ENCODE measurements around the gene C10orf62. TPM values are rescaled to one million over a fixed set of nuclear protein-coding genes. Genes with fewer than 3 reads are reported as not detected.
A peak's percentile ranks its signal among the peaks of the same experiment; 100 is the strongest.

Gene C10orf62
- total RNA-seq, 8 experiments from 2014 or later: 0.17 to 2.6 (median 0.31) TPM; not detected in 3

DNA sequence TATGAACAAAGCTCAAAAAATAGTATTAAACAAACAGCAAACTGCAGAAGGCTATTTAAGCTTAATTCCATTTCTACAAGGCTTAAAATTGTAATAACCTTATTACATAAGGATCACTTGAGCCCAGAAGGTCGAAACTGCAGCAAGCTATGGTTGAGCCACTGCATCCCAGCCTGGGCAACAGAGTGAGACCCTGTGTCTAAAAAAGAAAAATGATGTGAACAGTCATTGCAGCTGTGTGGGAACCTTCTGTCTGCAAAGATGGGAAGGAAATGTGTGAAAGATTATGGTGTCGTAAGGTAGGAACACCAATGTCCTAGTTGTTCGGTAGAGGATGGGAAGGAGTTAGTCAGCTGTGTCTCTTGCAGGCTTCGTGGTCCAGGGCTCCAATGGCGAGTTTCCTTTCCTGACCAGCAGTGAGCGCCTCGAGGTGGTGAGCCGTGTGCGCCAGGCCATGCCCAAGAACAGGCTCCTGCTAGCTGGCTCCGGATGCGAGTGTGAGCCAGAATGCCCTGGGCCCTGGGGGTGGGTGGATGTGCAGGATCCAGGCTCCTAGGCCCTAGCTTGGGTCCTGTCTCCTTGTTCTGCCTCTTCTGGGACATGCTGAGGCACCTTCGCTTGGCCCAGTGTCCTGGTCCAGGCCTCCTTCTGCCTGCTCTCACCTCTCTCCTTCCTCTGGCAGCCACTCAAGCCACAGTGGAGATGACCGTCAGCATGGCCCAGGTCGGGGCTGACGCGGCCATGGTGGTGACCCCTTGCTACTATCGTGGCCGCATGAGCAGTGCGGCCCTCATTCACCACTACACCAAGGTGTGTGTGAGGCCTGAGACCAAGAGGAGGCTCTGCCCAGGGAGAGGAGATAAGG lies 9.1 kb downstream of the C10orf62 start:
- no peak for ATAC-seq (replicated peaks in 6 of 8)
- Histone ChIP-seq H3K4me1 (replicated peaks in 1 of 2) (no peaks in the 10 kb centered on the region), H3K4me3 (no peak overlapping the region), H3K27ac (no peak overlapping the region)
- in situ Hi-C loops (cut with MboI; ENCODE audit: low pct_unique_long_range_greater_than_20kb in 2 of 9, low sequenced_read_pairs in 9 of 9, unreplicated experiment in 9 of 9): no loop called here
- WGBS, 10 experiments: 57 to 100% (median 100%) methylated on average over 1 to 6 of the region's 19 CpGs; no CpG with 5 or more reads in 3 of the 10 experiments

DNA sequence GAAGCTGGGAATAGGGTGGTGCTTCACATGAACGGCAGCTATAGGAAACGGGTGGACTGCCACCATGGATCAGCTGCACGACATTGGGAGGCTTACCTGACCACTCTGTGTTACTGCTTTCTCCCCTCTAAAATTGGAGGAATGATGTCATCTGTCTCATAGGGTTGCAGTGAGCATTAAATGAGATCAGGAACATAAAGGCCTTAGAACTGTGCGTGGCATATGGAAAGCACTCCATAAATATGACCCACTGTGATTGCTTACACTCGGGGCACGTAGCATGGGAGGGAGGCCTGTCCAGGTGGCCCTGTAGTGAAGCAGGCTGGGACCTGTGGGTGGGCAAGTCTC lies 9.7 kb downstream of the C10orf62 start:
- Histone ChIP-seq H3K27ac (no peak overlapping the region), H3K4me1 (replicated peaks in 1 of 2) (no peaks in the 10 kb centered on the region), H3K4me3 (no peak overlapping the region)
- WGBS, 10 experiments: 89 to 94% (median 89%) methylated on average over 3 of the region's 6 CpGs; no CpG with 5 or more reads in 7 of the 10 experiments
- in situ Hi-C loops (cut with MboI; ENCODE audit: low pct_unique_long_range_greater_than_20kb in 2 of 9, low sequenced_read_pairs in 9 of 9, unreplicated experiment in 9 of 9): no loop called here
- ATAC-seq (replicated peaks in 6 of 8): no peak

DNA sequence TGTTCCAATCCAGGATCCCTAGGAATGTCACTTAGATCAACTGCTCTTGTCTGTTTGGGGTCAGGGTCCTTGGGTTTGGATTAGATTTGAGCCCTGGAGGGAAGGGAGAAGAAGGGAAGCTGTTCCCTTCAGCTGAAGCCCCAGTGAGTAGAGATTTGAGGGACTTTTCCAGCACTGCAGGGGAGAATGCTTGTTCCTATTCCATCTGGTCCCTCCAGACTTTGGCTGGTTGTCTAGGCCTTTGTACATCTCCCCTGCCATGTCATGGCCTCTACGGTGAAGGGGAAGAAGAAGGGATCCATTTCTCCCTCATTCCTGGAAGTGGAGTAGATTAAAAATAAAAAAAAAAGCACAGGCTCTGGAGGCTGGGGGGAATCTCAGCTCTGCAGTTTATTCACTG lies 11.1 kb downstream of the C10orf62 start:
- in situ Hi-C loops (cut with MboI; ENCODE audit: low pct_unique_long_range_greater_than_20kb in 2 of 9, low sequenced_read_pairs in 9 of 9, unreplicated experiment in 9 of 9): no loop called here
- no peak for ATAC-seq (replicated peaks in 6 of 8)
- WGBS, 10 experiments: 43 to 100% (median 90%) methylated on average over 1 of the region's 1 CpG; no CpG with 5 or more reads in 6 of the 10 experiments
- Histone ChIP-seq H3K27ac (no peak overlapping the region), H3K4me1 (replicated peaks in 1 of 2) (no peaks in the 10 kb centered on the region), H3K4me3 (no peak overlapping the region)

DNA sequence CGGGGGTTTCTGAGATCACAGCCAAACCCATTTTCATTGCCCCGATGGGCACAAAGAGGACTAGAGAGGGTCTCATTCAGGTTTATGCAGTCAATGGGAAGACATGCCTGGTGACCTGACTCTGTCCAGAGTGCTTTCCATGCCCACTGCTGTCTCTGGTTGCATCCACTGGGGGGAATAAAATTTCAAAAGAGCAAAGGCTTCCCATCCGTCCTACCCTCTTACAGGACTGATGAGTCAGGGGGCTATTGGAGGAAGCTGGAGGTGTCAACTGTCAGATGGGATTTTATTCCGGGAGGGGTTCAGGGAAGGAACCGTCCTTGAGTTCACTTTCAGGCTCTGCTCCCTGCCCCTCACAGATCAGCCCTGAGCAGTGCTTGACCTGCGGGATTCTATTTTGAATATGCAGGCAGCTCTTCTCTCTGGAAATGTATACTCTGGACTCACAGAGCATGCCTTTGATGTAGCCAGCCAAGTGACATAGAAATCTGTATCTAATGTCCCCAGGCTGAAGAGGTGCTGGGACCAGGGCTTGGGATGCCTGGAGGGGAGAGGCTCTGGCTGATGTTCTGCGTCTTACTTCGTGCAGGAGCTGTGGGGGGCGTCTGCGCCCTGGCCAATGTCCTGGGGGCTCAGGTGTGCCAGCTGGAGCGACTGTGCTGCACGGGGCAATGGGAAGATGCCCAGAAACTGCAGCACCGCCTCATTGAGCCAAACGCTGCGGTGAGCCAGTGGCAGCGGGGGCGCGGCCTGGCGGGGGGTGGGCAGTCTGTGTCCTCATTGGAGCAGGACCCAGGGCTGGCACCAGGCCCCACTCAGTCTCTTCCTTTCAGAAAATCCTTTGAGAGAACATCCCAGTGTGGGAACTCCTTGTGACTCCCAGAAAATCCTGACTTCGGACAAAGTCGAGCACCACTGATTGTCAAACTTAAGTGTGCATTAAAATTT lies 12.0 kb downstream of the C10orf62 start:
- in situ Hi-C loops (cut with MboI; ENCODE audit: low pct_unique_long_range_greater_than_20kb in 2 of 9, low sequenced_read_pairs in 9 of 9, unreplicated experiment in 9 of 9): no loop called here
- peak in 3 of 8 experiments; percentile 16 to 80 (median 34) for ATAC-seq (replicated peaks in 6 of 8)
- 45 to 100% (median 80%) methylated on average over 1 to 8 of the region's 21 CpGs for WGBS, 10 experiments
- Histone ChIP-seq H3K4me3 (no peak overlapping the region), H3K4me1 (replicated peaks in 1 of 2) (no peaks in the 10 kb centered on the region), H3K27ac (no peak overlapping the region)

DNA sequence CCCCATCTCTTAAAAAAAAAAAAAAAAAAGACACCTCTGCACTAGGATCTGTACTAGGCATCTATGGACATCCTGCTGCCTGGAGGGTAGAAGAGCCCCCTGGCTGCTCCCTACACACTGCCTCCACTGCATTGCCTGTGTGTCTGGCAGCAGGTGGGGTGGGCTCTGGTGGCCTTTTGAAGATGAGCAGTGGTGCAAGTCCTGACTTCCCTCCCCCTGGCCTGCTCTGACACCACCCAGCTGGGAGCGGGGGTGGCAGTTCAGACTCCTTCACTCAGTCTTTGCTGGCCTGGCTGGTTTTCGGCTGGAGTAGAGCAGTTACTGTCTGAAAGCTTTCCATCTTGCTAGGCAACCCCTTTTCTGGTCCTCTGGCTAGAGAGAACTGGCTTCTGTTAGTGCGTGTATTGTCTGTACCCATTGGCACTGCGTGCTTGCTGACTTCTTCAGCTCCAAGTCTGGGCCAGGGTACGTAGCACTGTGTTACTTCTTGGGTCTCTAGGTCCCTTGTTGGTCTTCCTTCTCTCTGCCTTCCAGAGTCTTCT lies 17.6 kb downstream of the C10orf62 start:
- Histone ChIP-seq H3K27ac (no peak overlapping the region), H3K4me1 (replicated peaks in 1 of 2) (no peaks in the 10 kb centered on the region), H3K4me3 (no peak overlapping the region)
- 77 to 100% (median 84%) methylated on average over 1 to 5 of the region's 5 CpGs; no CpG with 5 or more reads in 4 of the 10 experiments for WGBS, 10 experiments
- in situ Hi-C loops (cut with MboI; ENCODE audit: low pct_unique_long_range_greater_than_20kb in 2 of 9, low sequenced_read_pairs in 9 of 9, unreplicated experiment in 9 of 9): no loop called here
- ATAC-seq (replicated peaks in 6 of 8): peak in 5 of 8 experiments; percentile 59 to 96 (median 82)

DNA sequence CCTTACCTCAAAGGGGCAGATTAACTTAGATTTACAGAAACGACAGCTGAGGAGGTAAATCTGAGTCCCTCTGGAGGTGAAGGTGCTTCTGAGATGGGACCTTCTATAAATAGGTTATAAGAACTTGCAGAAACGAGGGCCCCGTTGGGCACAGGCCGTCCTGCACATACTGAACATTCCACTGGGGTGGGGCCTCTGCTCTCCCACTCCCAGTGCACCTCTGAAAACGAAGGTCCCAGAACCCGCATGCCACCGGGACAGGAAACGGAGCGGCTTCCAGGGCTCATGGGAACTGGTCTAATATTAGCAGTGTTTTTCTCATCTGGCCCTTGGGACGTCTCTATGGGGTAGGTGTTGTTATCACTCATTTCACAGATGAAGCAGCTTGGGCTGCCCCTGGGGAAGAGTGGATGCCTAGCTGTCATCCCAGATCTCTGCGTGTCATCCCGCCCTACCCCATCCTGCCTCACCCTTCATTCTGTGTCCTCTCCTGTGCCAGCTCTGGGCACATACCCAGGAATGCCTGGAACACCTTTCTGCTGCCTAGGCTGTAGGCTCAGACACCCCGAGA lies 19.6 kb downstream of the C10orf62 start:
- 33 to 100% (median 92%) methylated on average over 1 to 10 of the region's 13 CpGs; no CpG with 5 or more reads in 4 of the 10 experiments for WGBS, 10 experiments
- H3K4me1 ChIP-seq (replicated peaks in 1 of 2): no peaks in the 10 kb centered on the region
- ATAC-seq (replicated peaks in 6 of 8): no peak
- H3K4me3 ChIP-seq: no peak overlapping the region
- in situ Hi-C loops (cut with MboI; ENCODE audit: low pct_unique_long_range_greater_than_20kb in 2 of 9, low sequenced_read_pairs in 9 of 9, unreplicated experiment in 9 of 9): no loop called here
- H3K27ac ChIP-seq: no peak overlapping the region

DNA sequence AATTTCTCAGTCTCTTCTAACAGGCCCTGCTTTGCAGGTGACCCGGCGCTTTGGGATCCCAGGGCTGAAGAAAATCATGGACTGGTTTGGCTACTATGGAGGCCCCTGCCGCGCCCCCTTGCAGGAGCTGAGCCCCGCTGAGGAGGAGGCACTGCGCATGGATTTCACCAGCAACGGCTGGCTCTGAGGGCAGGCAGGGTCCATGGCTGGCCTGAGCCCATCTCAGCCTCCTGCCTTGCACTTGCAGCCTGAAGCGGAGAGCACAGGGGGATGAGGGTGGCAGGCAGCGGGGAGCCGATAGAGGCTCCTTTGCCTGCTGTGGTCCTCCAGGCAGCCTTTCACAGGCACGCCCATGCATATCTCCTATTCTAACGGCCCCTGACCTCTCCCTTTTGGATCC lies 22.0 kb downstream of the C10orf62 start:
- H3K4me1 ChIP-seq (replicated peaks in 1 of 2): no peaks in the 10 kb centered on the region
- in situ Hi-C loops (cut with MboI; ENCODE audit: low pct_unique_long_range_greater_than_20kb in 2 of 9, low sequenced_read_pairs in 9 of 9, unreplicated experiment in 9 of 9): no loop called here
- 80 to 100% (median 90%) methylated on average over 1 to 10 of the region's 12 CpGs; no CpG with 5 or more reads in 6 of the 10 experiments for WGBS, 10 experiments
- H3K4me3 ChIP-seq: no peak overlapping the region
- no peak for ATAC-seq (replicated peaks in 6 of 8)
- no peak overlapping the region for H3K27ac ChIP-seq

DNA sequence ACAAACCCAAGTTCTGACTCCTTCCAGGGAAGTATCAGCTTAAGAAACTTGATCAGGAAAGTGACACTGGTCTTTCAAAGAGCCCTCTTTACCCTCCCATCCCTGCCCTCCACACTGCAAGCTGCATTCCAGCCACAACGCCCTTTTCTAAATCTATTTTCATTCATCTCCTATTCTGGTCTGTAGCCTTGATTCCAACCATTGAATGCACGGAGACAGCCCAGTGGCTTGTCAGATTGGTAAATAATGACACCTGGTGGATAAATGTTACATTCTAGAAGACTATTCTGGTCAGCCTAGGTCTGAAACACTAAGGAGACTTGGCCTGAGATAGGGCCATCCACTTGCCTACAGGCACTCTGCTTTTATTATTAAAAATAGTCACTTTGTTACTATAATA lies 22.9 kb downstream of the C10orf62 start:
- no peaks in the 10 kb centered on the region for H3K4me1 ChIP-seq (replicated peaks in 1 of 2)
- WGBS, 10 experiments: 0 to 63% (median 23%) methylated on average over 1 to 2 of the region's 2 CpGs; no CpG with 5 or more reads in 4 of the 10 experiments
- H3K4me3 ChIP-seq: no peak overlapping the region
- ATAC-seq (replicated peaks in 6 of 8): peak in 6 of 8 experiments; percentile 40 to 100 (median 90)
- H3K27ac ChIP-seq: no peak overlapping the region
- in situ Hi-C loops (cut with MboI; ENCODE audit: low pct_unique_long_range_greater_than_20kb in 2 of 9, low sequenced_read_pairs in 9 of 9, unreplicated experiment in 9 of 9): no loop called here

DNA sequence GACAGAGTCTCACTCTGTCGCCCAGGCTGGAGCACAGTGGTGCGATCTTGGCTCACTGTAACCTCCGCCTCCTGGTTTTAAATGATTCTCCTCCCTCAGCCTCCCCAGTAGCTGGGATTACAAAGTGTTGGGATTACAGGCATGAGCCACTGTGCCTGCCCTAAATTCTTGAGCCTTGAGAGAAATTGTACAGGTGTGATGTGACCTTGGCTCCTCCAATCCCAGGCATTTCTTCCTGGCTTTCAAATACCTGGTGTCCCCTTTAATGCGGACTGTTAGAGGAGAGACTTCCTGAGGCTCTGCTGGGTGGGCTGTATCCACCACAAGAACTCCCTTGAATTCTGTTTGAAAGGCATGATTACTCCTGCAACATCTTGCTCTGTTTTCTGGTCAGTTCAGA lies 28.8 kb downstream of the C10orf62 start:
- Histone ChIP-seq H3K4me1 (replicated peaks in 1 of 2) (no peaks in the 10 kb centered on the region), H3K4me3 (no peak overlapping the region), H3K27ac (no peak overlapping the region)
- WGBS, 10 experiments: 90 to 100% (median 100%) methylated on average over 1 to 3 of the region's 4 CpGs; no CpG with 5 or more reads in 3 of the 10 experiments
- in situ Hi-C loops (cut with MboI; ENCODE audit: low pct_unique_long_range_greater_than_20kb in 2 of 9, low sequenced_read_pairs in 9 of 9, unreplicated experiment in 9 of 9): no loop called here
- no peak for ATAC-seq (replicated peaks in 6 of 8)

DNA sequence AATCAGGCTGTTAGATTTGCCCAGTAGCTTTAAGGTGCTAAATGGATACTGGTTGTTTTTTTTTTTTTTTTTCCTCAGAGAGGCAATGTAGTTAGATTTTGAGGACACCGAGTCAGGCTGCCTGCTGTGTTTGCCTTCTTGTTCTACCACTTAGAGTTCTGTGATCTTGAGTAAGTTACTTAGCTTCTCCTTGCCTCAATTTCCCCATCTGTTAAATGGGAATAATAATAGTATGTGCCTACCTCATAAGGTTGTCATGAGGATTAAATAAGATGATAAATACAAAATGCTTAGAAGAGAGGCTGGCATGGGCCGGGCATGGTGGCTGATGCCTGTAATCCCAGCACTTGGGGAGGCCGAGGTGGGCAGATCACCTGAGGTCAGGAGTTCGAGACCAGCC lies 29.2 kb downstream of the C10orf62 start:
- in situ Hi-C loops (cut with MboI; ENCODE audit: low pct_unique_long_range_greater_than_20kb in 2 of 9, low sequenced_read_pairs in 9 of 9, unreplicated experiment in 9 of 9): no loop called here
- ATAC-seq (replicated peaks in 6 of 8): no peak
- WGBS, 10 experiments: 0 to 100% (median 100%) methylated on average over 1 to 3 of the region's 4 CpGs; no CpG with 5 or more reads in 5 of the 10 experiments
- Histone ChIP-seq H3K4me3 (no peak overlapping the region), H3K27ac (no peak overlapping the region), H3K4me1 (replicated peaks in 1 of 2) (no peaks in the 10 kb centered on the region)

DNA sequence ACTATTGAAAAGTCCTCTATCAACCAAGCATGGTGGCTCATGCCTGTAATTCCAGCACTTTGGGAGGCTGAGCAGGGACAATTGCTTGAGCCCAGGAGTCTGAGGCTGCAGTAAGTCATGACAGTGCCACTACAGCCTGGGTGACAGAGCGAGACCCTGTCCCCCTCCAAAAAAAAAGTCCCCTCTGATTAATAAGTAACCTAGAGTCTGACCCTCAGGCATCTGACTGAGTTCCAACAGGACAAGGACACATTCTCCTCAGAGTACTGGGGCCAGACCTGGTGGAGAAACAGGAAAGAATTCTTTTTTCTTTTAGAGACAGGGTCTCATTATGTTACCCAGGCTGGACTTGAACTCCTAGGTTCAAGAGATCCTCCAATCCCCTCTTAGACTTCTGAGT lies 33.8 kb downstream of the C10orf62 start:
- no peak overlapping the region for H3K4me3 ChIP-seq
- 67 to 100% (median 89%) methylated on average over 1 of the region's 1 CpG; no CpG with 5 or more reads in 7 of the 10 experiments for WGBS, 10 experiments
- no peaks in the 10 kb centered on the region for H3K4me1 ChIP-seq (replicated peaks in 1 of 2)
- in situ Hi-C loops (cut with MboI; ENCODE audit: low pct_unique_long_range_greater_than_20kb in 2 of 9, low sequenced_read_pairs in 9 of 9, unreplicated experiment in 9 of 9): no loop called here
- H3K27ac ChIP-seq: no peak overlapping the region
- ATAC-seq (replicated peaks in 6 of 8): no peak

DNA sequence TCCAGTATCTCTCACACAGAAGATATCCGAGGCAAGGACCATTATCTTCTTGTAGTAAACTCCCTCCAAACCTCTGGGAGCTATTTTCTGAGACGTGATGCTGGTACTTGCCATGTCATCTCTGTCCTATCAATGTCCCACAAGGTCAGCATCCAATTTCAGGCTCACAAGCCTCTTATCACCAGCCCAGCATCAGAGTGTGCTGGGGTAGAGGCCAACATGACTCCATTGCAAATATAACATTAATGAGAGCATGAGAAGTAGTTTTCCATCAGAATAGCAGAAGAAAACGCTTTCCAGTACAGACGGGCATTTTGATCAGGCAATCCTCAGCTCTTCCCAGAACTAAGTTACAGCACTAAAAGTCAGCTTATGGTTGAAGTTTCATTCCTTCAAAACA lies 38.2 kb downstream of the C10orf62 start:
- Histone ChIP-seq H3K4me1 (replicated peaks in 1 of 2) (peaks cover 0 to 4% of the 10 kb centered on the region in 2 donors), H3K27ac (no peak overlapping the region), H3K4me3 (no peak overlapping the region)
- ATAC-seq (replicated peaks in 6 of 8): no peak
- in situ Hi-C loops (cut with MboI; ENCODE audit: low pct_unique_long_range_greater_than_20kb in 2 of 9, low sequenced_read_pairs in 9 of 9, unreplicated experiment in 9 of 9): no loop called here
- WGBS, 10 experiments: 67 to 100% (median 95%) methylated on average over 1 to 4 of the region's 4 CpGs; no CpG with 5 or more reads in 3 of the 10 experiments
